ENCODE results near the gene GTPBP3.
A peak's percentile ranks its signal among the peaks of the same experiment; 100 is the strongest.

GTPBP3 gene

DNA sequence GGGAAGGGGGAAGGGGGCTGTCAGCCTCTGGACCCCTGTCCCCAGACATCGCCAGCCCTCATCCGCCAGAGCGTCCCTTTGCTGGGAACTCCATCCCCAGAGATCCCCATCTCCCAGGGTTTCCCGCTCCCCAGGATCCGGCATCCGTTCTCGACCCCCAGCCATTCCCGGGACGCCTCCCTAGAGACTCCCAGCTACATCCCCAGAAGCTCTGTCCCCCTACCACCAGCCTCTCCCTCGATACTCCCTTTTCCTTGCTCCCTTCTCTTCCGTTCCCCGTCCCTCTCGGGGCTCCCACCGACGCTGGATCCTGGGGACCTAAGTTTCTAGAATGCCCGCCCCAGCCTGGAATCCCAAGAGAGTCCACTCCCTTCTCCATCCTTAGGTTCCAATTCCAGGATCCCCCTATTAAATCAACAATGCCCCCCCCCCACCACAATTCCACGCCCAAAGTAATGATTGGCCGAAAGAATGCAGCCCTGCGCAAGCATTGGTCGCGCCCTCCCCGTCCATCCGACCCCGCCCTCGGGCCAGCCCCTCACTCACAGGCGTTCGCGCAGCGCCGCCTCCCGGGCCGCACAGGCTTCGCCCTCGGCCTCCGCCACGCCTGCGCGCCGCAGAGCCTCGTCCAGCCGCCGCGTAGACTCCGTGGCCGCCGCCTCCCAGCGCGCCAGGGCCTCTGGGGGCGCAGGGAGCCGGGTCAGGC lies 53.5 kb downstream of the GTPBP3 start:
- peak; percentile 89 for DNase-seq

DNA sequence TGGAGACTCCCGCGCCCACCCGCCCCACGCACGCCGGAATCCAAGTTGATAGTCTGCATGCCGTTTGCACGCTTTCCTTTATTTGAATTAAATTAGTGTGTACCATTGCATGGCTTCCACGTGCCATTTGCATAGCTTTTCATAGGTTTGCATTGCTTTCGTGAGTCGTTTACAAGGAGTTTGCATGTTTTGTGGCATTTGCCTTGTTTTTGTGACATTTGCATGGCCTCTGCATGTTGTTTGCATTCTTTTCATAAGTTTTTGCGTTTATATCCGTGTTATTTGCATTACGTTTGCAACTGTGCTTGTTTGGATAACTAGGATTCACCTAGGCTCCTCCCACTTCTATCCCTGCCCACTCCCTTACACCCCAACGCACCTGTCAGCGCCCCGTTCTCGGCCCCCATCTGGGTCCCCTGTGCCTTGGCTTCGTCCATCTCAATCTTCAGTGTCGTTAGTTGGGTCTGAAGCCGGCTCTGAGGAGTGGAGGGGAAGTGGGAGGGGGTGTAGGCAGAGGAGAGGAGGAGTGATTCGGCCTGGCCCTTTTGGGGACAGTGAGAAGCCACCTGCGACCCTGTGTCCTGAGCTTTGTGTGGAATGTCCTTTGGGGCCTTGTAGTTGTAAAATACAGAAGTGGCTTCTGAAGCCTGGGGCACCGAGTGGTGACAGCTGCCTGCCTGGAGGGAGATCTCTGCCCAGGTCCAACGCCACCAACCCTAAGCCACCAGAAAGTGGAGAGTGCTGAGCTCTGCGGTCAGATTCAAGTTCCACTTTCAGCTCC lies 54.2 kb downstream of the GTPBP3 start:
- no peak for DNase-seq
